ENCODE data around the gene CNTNAP2.

Gene CNTNAP2

GRCh38 chr7:146319629-146320028 lies 203.0 kb downstream of the CNTNAP2 start:
- DNase-seq = no peak

- no peak for DNase-seq
Measured at GRCh38 chr7:146321301-146321700, 204.7 kb downstream of the CNTNAP2 start.

GRCh38 chr7:146331369-146331768 lies 214.8 kb downstream of the CNTNAP2 start:
- DNase-seq = no peak

GRCh38 chr7:146345251-146345650 lies 228.7 kb downstream of the CNTNAP2 start:
- DNase-seq = no peak

- no peak for DNase-seq
Measured at GRCh38 chr7:146346096-146346495, 229.5 kb downstream of the CNTNAP2 start.

GRCh38 chr7:146355216-146355615 lies 238.6 kb downstream of the CNTNAP2 start:
- no peak for DNase-seq

- DNase-seq = no peak
Measured at GRCh38 chr7:146359176-146359575, 242.6 kb downstream of the CNTNAP2 start.

GRCh38 chr7:146366938-146367337 lies 250.3 kb downstream of the CNTNAP2 start:
- no peak for DNase-seq

GRCh38 chr7:146370171-146370570 lies 253.6 kb downstream of the CNTNAP2 start:
- DNase-seq = no peak

GRCh38 chr7:146375170-146375569 lies 258.6 kb downstream of the CNTNAP2 start:
- no peak for DNase-seq

- no peak for DNase-seq
Measured at GRCh38 chr7:146378196-146378595, 261.6 kb downstream of the CNTNAP2 start.

GRCh38 chr7:146387140-146387539 lies 270.5 kb downstream of the CNTNAP2 start:
- DNase-seq = no peak

GRCh38 chr7:146388928-146389327 lies 272.3 kb downstream of the CNTNAP2 start:
- no peak for DNase-seq

- no peak for DNase-seq
Measured at GRCh38 chr7:146393346-146393745, 276.7 kb downstream of the CNTNAP2 start.

- DNase-seq = no peak
Measured at GRCh38 chr7:146397141-146397540, 280.5 kb downstream of the CNTNAP2 start.

- no peak for DNase-seq
Measured at GRCh38 chr7:146401939-146402338, 285.3 kb downstream of the CNTNAP2 start.

GRCh38 chr7:146405737-146406136 lies 289.1 kb downstream of the CNTNAP2 start:
- DNase-seq = no peak

GRCh38 chr7:146411975-146412374 lies 295.4 kb downstream of the CNTNAP2 start:
- no peak for DNase-seq

- DNase-seq = no peak
Measured at GRCh38 chr7:146412781-146413180, 296.2 kb downstream of the CNTNAP2 start.

- no peak for DNase-seq
Measured at GRCh38 chr7:146414373-146414772, 297.8 kb downstream of the CNTNAP2 start.

GRCh38 chr7:146414937-146415336 lies 298.3 kb downstream of the CNTNAP2 start:
- DNase-seq = no peak

GRCh38 chr7:146417176-146417575 lies 300.6 kb downstream of the CNTNAP2 start:
- DNase-seq = no peak

- DNase-seq = no peak
Measured at GRCh38 chr7:146423446-146423845, 306.8 kb downstream of the CNTNAP2 start.

GRCh38 chr7:146424084-146424483 lies 307.5 kb downstream of the CNTNAP2 start:
- DNase-seq = no peak

- DNase-seq = no peak
Measured at GRCh38 chr7:146433501-146433900, 316.9 kb downstream of the CNTNAP2 start.

GRCh38 chr7:146443102-146443501 lies 326.5 kb downstream of the CNTNAP2 start:
- DNase-seq = no peak

Data from NCI-H1105 (cell line).